ENCODE results near the gene SEMA5A.

Gene SEMA5A

DNA sequence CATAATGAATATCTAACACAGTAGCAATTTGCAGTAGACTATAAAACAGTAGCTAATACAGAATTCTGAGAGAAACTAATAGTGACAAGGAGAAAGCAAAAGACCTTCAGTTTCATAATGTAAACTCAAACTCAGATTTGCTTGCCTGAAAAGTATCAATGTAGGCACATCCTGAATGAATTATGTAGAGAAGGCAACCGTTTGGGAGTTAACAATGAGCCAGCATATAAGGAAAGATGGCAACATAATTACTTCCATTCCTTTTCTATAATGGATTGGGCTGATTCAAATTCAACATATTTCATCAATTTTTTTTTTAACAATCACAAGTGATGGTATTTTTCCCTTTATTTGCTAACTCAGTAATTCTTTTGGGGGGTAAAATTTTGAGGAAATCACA lies 261.6 kb downstream of the SEMA5A start:
- DNase-seq (ENCODE audit: low read depth in 2 of 3, low spot score in 2 of 3): no peak

DNA sequence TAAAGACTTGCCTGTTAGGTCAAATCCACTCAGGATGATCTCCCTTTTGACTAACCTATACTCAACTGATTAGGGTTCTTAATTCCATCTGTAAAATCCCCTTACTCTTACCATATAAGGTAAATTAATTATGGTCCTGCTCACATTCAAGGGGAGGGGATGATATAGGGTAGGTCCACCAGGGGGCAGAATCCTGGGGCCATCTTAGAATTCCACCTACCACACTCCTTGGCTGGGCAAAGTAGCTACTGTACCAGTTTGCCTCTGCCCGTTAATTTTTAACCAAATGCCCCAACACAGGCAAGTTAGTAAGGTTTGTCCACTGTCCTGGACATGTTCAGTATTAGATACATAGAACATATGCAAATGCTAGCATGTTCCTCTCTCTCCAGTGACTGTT lies 262.4 kb downstream of the SEMA5A start:
- no peak for DNase-seq (ENCODE audit: low read depth in 2 of 3, low spot score in 2 of 3)

DNA sequence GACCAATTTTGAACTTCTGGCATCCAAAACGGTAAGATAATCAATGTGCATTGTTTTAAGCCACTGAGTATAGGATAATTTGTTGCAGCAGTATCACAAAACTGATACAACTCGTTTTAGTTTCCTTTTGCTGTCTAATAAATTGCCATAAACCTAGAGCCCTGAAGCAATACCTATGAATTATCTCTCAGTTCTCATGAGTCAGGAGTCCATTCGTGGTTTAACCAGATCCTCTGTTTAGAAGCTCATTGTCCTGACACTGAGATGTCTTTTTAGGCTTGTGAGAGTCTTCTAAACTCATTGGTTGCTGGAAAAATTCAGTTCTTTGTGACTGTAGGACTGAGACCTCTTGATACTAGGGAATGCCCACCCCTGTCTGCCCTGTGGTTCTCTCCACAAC lies 262.9 kb downstream of the SEMA5A start:
- no peak for DNase-seq (ENCODE audit: low read depth in 2 of 3, low spot score in 2 of 3)

DNA sequence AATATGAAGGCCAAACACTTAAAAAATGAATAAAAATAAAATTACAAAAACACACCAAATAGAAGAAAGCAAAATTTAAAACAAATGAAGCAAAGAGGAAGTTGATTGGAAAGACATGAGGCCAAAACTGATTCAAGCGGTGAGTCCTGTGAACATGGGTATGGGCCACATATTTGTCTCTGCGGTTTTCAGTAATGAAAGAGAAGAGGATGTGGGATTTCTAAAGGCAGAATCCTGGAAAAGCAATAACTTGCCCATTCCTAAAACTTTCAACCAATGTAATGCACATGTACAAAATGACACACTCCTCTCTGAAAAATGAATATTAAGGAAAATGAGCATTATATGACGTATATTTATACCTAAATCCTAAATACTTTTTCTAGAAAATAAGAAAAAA lies 263.7 kb downstream of the SEMA5A start:
- DNase-seq (ENCODE audit: low read depth in 2 of 3, low spot score in 2 of 3): no peak

DNA sequence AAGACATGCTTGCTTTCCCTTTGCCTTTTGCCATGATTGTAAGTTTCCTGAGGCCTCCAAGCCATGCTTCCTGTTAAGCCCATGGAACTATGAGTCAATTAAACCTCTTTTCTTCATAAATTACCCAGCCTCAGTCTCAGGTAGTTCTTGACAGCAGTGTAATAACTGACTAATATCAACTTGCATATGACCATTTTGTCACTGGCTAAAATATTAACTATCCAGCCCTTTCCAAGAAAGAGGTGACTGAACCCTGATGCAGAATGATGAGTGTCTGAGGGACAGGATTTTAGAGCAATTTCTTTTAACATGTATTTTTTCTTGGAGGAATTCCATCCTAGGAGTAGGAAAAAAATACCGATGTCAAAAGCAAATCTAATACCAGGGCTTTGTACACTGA lies 266.1 kb downstream of the SEMA5A start:
- no peak for DNase-seq (ENCODE audit: low read depth in 2 of 3, low spot score in 2 of 3)

DNA sequence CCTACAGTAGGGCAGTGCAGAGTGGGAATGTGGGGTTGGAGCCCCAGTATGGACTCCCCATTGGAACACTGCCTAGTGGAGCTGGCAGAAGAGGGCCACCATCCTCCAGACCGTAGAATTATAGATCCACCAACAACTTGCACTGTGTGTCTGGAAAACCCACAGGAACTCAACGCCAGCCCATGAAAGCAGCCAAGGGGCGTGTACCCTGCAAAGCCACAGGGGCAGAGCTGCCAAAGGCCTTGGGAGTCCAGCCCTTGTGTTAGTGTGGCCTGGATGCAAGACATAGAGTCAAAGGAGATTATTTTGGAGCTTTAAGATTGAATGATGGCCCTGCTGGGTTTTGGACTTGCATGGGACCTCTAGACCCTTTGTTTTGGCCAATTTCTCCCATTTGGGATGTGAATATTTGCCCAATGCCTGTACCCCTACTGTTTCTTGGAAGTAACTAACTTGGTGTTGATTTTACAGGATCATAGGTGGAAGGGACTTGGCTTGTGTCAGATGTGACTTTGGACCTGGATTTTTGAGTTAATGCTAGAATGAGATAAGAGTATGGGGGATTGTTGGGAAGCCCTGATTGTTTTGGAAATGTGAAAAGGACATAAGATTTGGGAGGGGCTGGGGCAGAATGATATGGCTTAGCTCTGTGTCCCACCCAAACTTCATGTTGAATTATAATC lies 266.8 kb downstream of the SEMA5A start:
- no peak for DNase-seq (ENCODE audit: low read depth in 2 of 3, low spot score in 2 of 3)

DNA sequence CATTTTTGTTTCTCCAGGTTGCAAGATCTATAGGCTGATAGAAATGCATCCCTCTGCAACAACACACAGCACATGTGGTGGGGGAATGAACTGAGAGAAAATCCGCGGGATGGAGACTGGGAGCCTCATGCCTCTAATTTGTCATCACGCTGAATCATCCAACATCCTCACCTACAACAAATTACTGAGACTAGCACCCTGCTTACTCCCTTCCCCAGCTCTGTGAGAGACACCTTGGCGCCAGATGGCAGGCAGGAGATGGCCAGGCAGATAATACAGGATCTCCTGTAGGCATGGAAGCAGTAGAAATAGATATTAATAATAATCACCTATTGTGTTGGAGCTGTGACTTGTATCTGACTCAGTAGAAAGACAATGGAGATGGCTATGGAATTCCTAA lies 276.9 kb downstream of the SEMA5A start:
- DNase-seq (ENCODE audit: low read depth in 2 of 3, low spot score in 2 of 3): no peak

DNA sequence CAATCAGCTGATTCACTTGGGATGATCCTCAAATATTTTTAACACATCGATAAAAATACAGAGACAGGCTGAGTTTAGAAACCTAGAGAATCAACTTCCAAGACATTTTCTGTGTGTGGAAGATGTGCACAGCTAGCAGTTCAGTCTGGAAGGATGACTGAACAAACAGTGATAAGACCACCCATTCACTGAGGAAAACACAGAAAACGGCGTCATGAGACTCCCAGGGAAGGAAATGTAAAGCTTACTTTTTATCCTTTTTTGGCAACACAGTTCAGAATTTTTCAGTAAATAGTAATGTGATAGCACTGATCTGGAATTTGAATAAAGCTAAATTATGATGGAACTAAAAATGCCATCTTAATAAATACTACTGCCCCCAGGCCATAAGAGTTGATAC lies 277.6 kb downstream of the SEMA5A start:
- DNase-seq (ENCODE audit: low read depth in 2 of 3, low spot score in 2 of 3): no peak

DNA sequence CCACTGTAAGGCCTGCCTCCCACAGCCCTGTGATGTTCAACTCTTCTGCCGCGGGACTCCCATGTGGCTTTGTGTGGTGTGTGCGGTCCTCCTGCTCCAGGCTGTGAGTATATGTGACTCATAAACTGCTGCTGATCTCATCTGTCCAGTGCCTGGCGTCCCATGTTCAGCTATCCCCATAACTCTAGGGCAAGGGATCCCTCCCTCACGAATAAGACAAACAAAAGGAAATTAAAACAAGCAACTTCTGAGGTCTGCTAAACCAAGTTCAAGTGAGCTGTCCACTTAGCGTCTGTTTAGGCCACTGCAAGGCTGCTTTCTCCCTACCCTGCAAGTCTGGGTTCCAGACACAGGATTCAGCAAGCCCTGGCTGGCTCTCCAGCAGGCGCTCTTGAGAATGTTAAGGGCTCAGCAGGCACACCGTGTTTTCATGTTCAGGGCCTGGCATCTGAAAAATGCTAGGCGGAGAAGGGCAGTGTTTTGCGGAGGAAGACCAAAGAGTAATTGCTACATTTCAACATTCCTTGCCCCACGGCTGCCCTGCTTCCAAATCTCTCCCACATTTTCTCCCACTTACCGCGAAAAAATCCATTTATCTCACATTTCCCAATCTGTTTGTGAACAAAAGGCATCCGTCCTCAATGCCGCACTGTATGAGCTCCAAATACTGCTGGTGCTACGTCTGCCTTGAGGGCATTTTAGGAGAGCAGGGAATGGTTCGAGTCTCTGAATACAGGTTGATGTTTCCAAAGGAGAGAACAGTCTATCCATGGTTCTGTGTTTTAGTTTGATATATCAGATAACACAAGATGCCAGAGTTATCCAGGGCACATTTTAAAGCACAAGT lies 280.2 kb downstream of the SEMA5A start:
- DNase-seq (ENCODE audit: low read depth in 2 of 3, low spot score in 2 of 3): no peak

DNA sequence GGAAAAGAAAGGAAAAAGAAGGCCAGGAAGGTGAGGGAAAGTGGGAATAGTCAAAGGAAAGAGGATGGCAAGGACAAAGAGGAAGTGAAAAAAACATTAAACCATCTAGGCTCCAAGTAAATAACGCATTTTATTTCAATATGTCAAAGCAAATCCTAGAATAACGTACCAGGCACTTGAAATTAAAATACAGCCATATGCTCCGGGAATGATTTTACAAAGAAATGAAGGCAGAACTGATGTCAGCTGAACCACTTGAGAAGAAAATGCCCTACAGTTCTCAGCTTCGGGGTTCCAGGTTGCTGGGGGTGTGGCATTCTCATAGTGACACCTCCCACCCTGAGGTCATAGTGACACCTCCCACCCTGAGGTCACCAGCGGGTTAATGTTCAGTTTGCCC lies 281.6 kb downstream of the SEMA5A start:
- DNase-seq (ENCODE audit: low read depth in 2 of 3, low spot score in 2 of 3): no peak

DNA sequence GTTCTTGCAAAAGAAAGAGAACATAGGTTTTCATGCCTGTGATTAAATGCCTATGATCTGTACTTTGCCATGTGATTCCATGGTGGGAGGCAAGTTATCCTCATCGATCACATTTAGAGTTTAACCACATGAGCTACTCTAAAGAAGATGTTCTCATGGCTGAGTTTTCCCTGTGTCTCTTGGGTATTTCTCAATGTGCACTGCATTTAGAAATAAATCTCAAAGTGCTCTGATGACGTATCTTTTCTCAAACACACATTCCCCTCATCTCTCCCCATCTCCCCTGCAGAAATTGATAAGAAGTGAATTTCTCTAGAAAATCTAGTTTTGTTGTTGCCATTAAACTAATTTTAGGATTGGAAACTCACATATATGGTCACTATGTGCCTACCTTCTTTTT lies 282.2 kb downstream of the SEMA5A start:
- no peak for DNase-seq (ENCODE audit: low read depth in 2 of 3, low spot score in 2 of 3)

DNA sequence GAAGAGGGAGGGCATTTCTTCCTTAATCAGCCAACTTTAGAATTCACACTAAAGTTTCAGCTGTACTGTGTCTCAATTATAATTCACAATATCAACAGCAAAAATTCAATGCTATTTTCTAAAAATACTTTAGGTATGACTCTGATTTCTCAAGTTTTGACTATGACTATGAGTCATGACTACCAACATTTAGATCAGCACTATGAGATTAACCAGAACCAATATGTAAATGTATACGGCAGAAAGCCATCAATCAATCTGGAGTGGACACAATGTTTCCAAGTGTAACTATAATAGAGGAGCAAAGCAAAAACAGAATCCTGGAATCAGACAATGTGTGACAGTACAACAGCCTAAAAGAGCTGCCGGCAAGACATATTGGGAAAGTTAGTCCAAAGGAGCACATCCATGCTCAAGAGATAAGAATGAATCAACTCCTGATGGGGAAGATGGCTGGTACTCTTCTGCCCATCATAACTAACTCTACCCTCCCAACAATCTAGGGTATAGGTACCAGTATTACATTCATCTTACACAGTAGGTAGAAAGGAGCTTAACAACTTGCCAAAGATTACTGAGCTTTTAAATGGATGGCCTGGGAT lies 294.4 kb downstream of the SEMA5A start:
- no peak for DNase-seq (ENCODE audit: low read depth in 2 of 3, low spot score in 2 of 3)

DNA sequence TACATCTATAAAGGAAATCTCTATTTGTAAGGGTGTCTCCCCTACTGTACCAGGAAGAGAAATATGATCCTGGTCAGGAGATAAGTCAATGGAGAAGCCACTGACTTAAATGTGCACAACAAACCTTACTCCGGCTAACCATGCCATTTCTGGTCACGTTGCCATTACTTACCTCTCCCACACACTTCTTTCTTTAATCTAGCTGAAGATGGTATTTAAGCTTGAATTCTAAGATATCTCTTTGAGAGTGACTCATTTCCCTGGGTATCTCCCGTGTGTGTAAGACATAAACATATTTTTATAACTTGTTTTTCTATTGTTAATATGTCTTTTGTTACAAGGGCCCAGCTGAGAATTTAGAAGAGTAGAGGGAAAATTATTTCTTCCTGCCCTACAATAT lies 296.6 kb downstream of the SEMA5A start:
- no peak for DNase-seq (ENCODE audit: low read depth in 2 of 3, low spot score in 2 of 3)

DNA sequence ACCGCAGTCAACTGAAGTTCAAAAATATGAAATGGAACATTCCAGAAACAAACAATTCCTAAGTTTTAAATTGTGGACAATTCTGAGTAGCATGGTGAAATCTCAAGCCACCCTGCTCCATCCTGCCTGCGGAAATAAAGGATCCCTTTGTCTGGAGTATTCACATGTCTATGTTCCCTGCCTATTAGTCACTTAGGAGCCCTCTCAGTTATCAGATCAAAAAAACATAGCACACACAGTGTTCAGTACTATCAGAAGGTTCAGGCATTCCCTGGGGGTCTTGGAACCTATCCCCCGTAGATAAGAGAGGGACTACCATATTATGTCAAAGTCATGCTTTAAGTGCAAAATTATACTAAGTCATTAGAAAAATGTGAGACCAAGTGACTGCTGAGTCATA lies 300.8 kb downstream of the SEMA5A start:
- DNase-seq (ENCODE audit: low read depth in 2 of 3, low spot score in 2 of 3): no peak

DNA sequence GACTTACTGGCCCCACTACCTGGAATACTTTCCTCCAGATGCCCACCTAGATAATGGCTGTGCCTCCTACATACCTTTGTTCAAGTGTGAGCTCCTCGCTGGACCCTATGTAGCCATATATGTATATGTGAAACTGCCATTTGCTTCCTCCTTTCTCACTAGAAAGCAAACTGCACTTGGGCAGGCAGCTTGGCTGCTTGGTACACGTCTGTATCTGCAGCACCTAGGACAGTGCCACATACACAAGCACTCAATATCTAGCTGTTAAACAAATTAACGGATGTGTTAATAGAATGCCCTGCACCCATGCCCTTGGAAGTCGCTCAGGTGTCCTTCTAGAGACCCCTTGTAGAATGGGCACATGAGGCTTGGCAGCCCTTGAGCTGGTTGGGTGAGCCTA lies 301.5 kb downstream of the SEMA5A start:
- DNase-seq (ENCODE audit: low read depth in 2 of 3, low spot score in 2 of 3): no peak

DNA sequence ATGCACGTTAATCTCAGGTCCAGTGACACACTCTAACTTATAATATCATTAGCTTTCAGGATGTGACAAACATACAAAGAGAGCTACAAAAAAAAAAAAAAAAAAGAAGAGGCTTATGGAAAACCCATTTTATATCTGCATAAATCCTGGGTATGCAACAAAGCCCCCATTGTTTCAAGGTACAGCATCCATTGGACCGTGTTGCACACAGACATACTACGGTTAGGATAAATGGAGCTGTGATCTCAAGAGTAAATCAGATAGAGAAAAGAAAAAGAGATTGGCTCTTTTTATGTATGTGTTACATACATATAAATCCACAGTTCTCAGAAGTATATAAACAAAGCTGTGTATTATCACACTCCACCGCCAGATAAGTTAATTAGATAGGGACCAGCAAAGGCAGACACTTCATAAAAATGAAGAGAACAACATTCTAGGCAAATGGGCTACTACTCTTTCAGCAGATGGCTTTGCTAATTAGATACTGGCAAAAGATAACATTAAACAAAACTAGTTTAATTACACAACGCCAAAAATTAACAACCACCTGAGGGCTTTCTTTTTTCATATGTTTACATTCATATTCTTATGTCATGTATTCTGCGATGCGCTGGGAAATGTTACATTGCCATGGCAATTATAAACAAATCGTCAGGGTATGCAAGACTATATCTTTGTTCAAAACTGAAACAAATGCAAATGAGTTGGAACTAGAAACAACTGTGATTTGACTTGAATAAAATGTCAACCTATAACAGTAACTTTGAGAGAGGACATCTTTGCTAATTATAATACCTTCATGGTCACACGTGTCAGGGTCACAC lies 304.2 kb downstream of the SEMA5A start:
- DNase-seq (ENCODE audit: low read depth in 2 of 3, low spot score in 2 of 3): no peak

DNA sequence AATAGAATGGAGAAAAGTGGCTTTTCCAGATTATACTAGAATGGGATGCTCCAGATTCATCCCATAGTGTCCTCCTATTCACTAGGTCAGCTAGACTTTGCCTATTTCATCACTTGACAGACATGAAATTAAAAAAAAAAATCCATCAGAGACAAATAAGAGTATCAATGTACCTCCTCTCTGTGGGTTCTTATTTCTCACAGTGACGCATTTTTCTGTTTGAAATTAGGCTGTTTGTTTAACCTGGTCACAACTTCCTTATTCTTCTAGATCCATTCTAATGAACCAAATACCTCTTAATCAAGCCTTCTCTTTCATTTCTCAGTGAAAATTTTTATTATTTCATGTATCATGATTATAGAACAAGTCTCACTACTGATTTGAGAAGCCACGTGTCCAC lies 305.4 kb downstream of the SEMA5A start:
- no peak for DNase-seq (ENCODE audit: low read depth in 2 of 3, low spot score in 2 of 3)

DNA sequence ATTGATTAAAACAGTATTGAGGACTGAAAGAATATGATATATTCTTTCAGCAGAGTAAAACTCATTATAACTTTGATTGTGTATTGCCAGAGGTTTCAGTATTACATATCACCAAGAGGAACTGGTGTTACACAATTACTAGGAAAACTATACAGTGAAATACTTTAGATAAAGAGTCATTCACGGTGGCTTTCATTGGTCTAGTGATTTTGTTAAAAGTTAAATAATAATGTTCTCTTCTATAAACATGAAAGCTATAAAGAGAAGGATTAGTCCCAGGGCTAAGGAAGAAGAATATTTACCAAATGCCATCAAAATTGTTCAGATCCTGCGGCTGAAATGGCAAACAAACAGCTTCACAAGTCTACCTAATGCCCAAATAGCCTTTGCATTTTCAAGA lies 306.2 kb downstream of the SEMA5A start:
- DNase-seq (ENCODE audit: low read depth in 2 of 3, low spot score in 2 of 3): no peak

DNA sequence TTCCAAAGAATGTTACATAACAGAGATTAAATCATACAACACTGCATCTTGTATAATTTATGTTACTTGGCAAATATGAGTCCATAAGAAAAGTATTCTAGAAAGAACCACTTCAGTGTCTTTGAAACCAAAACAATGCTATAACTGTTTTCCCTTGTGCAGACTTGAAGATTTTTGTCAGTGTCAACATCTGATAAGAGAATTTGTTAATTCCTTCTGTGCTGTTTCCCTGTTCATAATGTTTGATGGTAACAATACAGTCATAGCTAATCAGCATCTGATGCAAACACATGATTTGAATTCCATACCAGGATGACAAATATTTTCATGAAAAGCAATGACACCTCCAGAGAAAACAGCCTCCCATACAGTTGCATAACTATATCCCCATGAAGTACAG lies 306.8 kb downstream of the SEMA5A start:
- no peak for DNase-seq (ENCODE audit: low read depth in 2 of 3, low spot score in 2 of 3)

DNA sequence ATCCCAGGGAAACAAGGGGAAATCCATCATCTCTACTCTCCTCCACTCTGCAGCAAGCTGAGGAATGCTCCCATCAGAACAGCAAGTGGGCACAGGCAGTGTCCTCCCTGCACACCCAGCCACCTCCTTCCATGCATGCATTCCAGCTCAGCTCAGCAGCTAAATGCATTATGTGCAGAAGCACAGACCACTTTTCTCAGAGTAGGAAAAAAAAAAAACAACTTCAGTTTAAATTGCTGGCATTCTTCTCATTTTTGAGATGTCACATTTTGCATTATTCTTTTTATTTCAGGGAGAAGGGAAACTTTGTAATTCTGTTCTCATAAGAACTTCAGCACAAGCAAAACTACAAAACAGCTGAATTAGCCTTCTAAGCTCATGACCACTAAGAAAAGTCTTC lies 312.2 kb downstream of the SEMA5A start:
- no peak for DNase-seq (ENCODE audit: low read depth in 2 of 3, low spot score in 2 of 3)

DNA sequence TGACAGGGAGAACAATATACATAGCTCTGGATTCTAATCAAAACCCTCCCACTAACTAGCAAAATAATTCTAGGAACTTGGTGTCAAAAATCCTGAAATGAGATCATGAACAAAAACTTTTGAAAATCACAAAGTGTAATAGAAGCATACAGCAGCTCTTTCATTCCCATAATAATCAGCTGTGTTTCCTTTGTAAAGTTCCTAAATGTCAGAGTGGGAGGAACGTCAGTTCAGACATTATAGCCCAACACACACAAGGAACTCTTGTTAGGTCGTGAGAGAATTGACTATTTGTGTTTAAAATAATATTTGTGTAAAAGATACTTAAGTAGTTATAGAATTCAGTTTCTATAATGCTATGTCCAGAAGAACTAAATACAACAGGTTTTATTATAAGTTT lies 312.8 kb downstream of the SEMA5A start:
- DNase-seq (ENCODE audit: low read depth in 2 of 3, low spot score in 2 of 3): no peak

DNA sequence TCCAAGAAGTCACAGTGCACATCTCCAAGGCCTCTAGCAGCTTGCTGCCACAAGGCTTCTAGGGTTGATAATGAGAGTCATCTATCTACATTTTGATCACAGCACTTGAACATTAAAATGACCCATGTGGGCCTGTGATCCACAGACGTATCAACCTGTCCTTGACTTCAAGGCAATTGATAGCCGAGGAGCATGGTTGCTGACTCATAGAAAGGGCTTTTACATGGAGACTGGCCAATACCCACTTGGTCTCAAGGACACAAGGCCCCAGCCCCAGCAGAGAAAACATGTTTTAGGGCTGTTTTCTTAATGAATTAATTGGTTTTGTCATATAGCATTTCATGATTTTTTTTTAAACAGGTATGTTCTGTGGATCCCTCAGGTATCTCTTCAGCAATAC lies 314.0 kb downstream of the SEMA5A start:
- no peak for DNase-seq (ENCODE audit: low read depth in 2 of 3, low spot score in 2 of 3)

All from activated CD8-positive, alpha-beta memory T cell treated with anti-CD3 and anti-CD28 coated beads for 48 hours (primary cell).